22Rv1 (cell line): ENCODE data around the gene ZFP36L2.

Experiments used
- H3K27ac ChIP-seq: fragments of 450-650 bp; 2 replicates; pipeline ENCODE4 v1.5.1; 2017
- CTCF ChIP-seq: fragments of 450-650 bp; IDR thresholded peaks from 2 replicates; pipeline ENCODE4 v1.5.1; 2017; ENCODE audit warnings: mild to moderate bottlenecking
- ZFX ChIP-seq: fragments of 450-650 bp; IDR thresholded peaks from 2 replicates; pipeline ENCODE4 v1.6.1; 2017; ENCODE audit warnings: antibody characterized with exemption, borderline replicate concordance

The ZFP36L2 gene

DNA sequence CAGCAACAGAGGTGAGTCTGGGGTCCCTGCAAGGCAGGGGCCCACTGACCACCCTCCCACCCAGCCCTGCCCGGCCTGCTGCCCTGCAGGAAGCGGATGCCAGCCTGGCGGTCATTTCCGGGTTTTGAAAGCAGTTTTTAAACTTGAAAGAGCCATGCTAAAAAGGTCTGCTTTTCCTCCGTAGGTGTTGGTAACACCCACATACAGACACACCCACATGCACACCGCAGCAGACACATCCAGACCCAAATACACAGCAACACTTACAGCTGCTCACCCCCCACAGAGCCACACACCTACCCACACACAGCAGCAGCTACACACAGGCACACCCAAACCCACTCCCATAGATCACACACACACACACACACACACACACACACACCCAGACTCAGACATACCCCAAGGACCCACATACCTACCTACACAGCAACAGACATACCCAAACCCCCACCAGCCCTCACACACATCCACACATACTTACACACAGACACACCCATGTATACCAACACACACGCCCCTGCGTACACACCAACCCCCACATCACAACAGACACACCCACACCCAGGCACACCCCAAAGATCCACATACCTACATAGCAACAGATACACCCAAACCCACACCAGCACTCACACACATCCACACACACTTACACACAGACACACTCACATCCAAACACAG, 7.6 kb downstream of the ZFP36L2 start:
- peak overlapping the region; percentile 95 for H3K27ac ChIP-seq
- TF ChIP-seq ZFX (no peak), CTCF (no peak)

- H3K27ac ChIP-seq: peak overlapping the region; percentile 95
- TF ChIP-seq ZFX: no peak
- no peak for TF ChIP-seq CTCF
Measured at GRCh38 chr2:43218155-43218701, 8.2 kb downstream of the ZFP36L2 start.

DNA sequence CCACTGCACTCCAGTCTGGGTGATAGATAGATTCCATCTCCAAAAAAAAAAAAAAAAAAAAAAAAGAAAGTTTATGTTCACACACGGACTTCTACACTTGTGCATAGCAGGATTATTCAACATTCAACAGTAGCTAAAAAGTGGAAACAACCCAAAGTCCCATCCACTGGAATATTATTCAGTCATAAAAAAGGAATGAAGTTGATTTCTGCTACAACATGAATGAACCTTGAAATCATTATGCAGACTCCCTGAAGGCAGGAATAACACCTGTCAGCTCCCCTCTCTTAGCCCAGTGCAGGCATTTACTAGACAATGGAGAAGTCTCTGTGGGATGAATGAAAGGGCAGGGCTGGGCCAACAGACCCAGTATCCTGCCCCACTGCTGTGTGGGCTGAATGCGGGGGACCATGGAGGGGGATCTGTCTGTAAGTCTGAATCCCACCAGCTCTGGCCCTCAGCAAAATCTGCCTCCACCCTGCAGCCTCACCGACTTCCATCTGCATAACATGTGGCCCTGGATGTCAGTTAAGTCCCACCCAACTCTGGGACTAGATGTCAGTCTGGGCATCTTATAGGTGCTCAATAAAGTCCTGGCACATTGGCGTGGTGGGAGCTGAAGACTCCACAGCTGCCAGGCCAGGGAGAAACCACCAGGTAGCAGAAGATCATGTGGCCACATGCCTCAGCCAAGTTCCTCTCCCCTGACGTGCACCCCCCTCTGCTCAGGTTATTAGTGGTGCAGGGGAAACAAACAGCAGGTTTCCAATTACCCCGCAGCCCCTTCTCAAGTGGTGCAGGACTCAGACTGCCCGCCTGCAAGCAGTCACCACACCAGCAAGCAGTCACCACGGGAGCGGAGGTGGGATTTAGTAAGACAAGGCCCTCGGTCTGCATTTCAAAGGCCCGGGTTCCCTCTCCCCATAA, 8.9 kb downstream of the ZFP36L2 start:
- no peak for TF ChIP-seq ZFX
- no peak overlapping the region for H3K27ac ChIP-seq

GRCh38 chr2:43216629-43217028, 9.8 kb downstream of the ZFP36L2 start:
- no peak for TF ChIP-seq ZFX
- TF ChIP-seq CTCF: no peak

DNA sequence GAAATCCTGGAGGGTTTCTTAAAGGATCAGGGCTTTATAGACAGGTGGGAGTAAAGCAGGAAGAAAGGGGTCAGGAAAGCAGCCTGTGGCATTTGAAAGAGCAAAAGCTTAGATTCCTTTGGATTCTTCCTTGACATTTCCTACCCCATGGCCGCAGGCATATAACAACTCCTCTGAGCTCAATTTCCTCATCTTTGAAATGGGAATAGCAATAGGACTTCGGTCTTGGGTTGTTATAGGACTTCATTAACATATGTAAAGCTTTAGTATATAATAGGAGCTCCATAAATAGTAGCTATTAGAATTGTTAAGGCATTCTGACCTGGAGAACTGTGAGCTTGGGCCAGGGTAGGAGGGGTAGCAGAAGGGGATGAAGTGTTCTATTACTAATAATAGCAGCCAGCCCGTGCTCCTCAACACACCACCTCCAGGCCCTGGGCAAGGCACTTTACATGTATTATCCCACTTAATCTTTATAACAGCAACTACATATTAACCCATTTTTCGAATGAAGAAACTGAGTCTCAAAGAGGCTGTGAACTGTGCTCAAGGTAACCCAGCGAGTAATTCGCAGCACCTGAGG, 10.6 kb downstream of the ZFP36L2 start:
- H3K27ac ChIP-seq: no peak overlapping the region
- no peak for TF ChIP-seq ZFX

More at GRCh38 chr2:43216629-43217028, 9.8 kb downstream of the ZFP36L2 start:
- no peak overlapping the region for H3K27ac ChIP-seq

GRCh38 chr2:43214253-43214652, 12.2 kb downstream of the ZFP36L2 start:
- TF ChIP-seq ZFX (no peak), CTCF (no peak)
- H3K27ac ChIP-seq: no peak overlapping the region

DNA sequence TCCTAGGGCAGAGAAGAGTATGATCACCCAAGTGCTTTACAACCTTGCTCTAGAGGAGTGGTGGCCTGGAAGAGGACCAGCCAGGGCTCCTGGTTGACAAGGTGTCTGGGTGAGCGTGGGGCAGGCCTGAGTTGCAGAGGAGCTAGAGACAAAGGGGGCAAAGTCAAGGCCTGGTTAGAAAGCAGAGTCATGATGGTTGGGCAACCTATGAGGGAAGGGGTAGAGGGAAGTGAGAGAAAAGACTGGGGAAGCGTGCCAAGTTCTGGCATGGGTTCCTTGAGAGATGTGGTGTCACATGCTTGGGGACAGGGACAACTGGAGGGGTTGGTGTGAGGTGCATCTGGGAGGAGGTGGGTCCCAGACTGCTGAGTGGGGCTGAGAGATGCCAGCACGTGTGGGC, 13.5 kb downstream of the ZFP36L2 start:
- H3K27ac ChIP-seq: no peak overlapping the region
- TF ChIP-seq ZFX (no peak), CTCF (no peak)
